Mesenteric fat pad (tissue), 1 donor: ENCODE data around the gene OLFML2A. TPM values are rescaled to one million over a fixed set of nuclear protein-coding genes. Genes with fewer than 3 reads are reported as not detected.

Source experiments
- total RNA-seq: library from RNA; stranded (reverse); fragmentation: NEBNext Ultra II Directional; extraction: Animal tissue kit (Norgen Biotek cat#: 25700); gene quantifications from one replicate; pipeline ENCODE4 v1.2.1, GENCODE V29; 2021
- donor health status: DM: yes; HTN: yes; CAD: no.

Gene OLFML2A
- total RNA-seq, 1 donor from 2014 or later, result 10.7 TPM

Other genes with a start within 250 kb of the OLFML2A start
- 0.64 TPM for gene NR6A1, start 5.8 kb upstream of the OLFML2A start, total RNA-seq
- gene WDR38, start 76.3 kb downstream of the OLFML2A start, total RNA-seq, result not detected
- 1,064 TPM for gene RPL35, start 84.8 kb downstream of the OLFML2A start, total RNA-seq
- gene ARPC5L, start 85.0 kb downstream of the OLFML2A start, total RNA-seq, result 39.9 TPM
- 21.3 TPM for gene GOLGA1, start 163.9 kb downstream of the OLFML2A start, total RNA-seq